Gastroesophageal sphincter (tissue), 3 donors: Measurements from ENCODE around the gene WWP2.
"Not testable (repeated sequence)": the region's sequence is repeated elsewhere in the genome, so short reads cannot be mapped to it uniquely, and the experiment has no call there.

Source experiments
- POLR2AphosphoS5 ChIP-seq: sonication (generic); formaldehyde crosslinking; IDR thresholded peaks from one replicate; pipeline ENCODE4 v1.6.1; 2017; ENCODE audit warnings: antibody characterized with exemption
- TF ChIP-seq, protein P1 (sequence below), 4 experiments: fragments of 200-600 bp in 2 of 4; fragments of 450-650 bp in 2 of 4; sonication (generic) in 1 of 4; IDR thresholded peaks; one replicate each; pipeline ENCODE4 v1.5.1; 2017 to 2019; ENCODE audit warnings: antibody characterized with exemption in 4 of 4, mild to moderate bottlenecking in 2 of 4, moderate library complexity in 2 of 4

DNA sequence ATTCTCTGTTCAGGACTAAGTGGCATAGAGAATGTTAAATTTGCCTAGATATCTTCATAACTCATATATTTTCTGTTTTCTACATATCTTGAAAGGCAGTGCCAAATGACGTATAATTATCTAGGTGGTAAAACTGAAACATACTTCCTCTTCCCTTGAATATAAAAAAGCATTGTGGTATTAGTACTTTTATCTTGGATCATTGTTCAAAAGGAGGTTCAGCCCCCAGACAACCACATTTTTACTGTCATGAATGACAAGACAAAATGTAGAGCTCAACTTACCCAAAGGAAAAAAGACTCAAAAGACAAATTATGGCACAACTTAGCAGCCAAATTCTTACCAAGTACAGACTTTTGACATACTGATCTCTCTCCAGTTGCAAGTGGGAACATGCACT lies 223.1 kb downstream of the WWP2 start:
- TF ChIP-seq, protein P1, sequence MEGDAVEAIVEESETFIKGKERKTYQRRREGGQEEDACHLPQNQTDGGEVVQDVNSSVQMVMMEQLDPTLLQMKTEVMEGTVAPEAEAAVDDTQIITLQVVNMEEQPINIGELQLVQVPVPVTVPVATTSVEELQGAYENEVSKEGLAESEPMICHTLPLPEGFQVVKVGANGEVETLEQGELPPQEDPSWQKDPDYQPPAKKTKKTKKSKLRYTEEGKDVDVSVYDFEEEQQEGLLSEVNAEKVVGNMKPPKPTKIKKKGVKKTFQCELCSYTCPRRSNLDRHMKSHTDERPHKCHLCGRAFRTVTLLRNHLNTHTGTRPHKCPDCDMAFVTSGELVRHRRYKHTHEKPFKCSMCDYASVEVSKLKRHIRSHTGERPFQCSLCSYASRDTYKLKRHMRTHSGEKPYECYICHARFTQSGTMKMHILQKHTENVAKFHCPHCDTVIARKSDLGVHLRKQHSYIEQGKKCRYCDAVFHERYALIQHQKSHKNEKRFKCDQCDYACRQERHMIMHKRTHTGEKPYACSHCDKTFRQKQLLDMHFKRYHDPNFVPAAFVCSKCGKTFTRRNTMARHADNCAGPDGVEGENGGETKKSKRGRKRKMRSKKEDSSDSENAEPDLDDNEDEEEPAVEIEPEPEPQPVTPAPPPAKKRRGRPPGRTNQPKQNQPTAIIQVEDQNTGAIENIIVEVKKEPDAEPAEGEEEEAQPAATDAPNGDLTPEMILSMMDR (IDR thresholded peaks at IDR 0.05) = not testable (repeated sequence)
- not testable (repeated sequence) for TF ChIP-seq POLR2AphosphoS5
